ENCODE results near the gene EDNRB.
A peak's percentile ranks its signal among the peaks of the same experiment; 100 is the strongest.
"Not testable (repeated sequence)": the region's sequence is repeated elsewhere in the genome, so short reads cannot be mapped to it uniquely, and the experiment has no call there.

The EDNRB gene

GRCh38 chr13:77896536-77896935, 22.1 kb downstream of the EDNRB start:
- no peak for DNase-seq (ENCODE audit: low spot score)

- DNase-seq (ENCODE audit: low spot score), result no peak
Measured at GRCh38 chr13:77894743-77895142, 23.9 kb downstream of the EDNRB start.

GRCh38 chr13:77893066-77893465, 25.6 kb downstream of the EDNRB start:
- DNase-seq (ENCODE audit: low spot score), result no peak

GRCh38 chr13:77892491-77892890, 26.1 kb downstream of the EDNRB start:
- no peak for DNase-seq (ENCODE audit: low spot score)

GRCh38 chr13:77891486-77891885, 27.1 kb downstream of the EDNRB start:
- DNase-seq (ENCODE audit: low spot score), result no peak

GRCh38 chr13:77891041-77891440, 27.6 kb downstream of the EDNRB start:
- no peak for DNase-seq (ENCODE audit: low spot score)

- DNase-seq (ENCODE audit: low spot score), result no peak
Measured at GRCh38 chr13:77883328-77883727, 35.3 kb downstream of the EDNRB start.

GRCh38 chr13:77878190-77878589, 40.4 kb downstream of the EDNRB start:
- DNase-seq (ENCODE audit: low spot score), result no peak

GRCh38 chr13:77876176-77876575, 42.5 kb downstream of the EDNRB start:
- no peak for DNase-seq (ENCODE audit: low spot score)

GRCh38 chr13:77874406-77874805, 44.2 kb downstream of the EDNRB start:
- no peak for DNase-seq (ENCODE audit: low spot score)

- DNase-seq (ENCODE audit: low spot score), result no peak
Measured at GRCh38 chr13:77872995-77873394, 45.6 kb downstream of the EDNRB start.

GRCh38 chr13:77871596-77871995, 47.0 kb downstream of the EDNRB start:
- no peak for DNase-seq (ENCODE audit: low spot score)

GRCh38 chr13:77868717-77869116, 49.9 kb downstream of the EDNRB start:
- DNase-seq (ENCODE audit: low spot score), result no peak

- no peak for DNase-seq (ENCODE audit: low spot score)
Measured at GRCh38 chr13:77866971-77867370, 51.7 kb downstream of the EDNRB start.

GRCh38 chr13:77865622-77866021, 53.0 kb downstream of the EDNRB start:
- no peak for DNase-seq (ENCODE audit: low spot score)

- DNase-seq (ENCODE audit: low spot score), result no peak
Measured at GRCh38 chr13:77863144-77863543, 55.5 kb downstream of the EDNRB start.

- no peak for DNase-seq (ENCODE audit: low spot score)
Measured at GRCh38 chr13:77861741-77862140, 56.9 kb downstream of the EDNRB start.

GRCh38 chr13:77860507-77860981, 58.1 kb downstream of the EDNRB start:
- DNase-seq (ENCODE audit: low spot score), result no peak

- no peak for DNase-seq (ENCODE audit: low spot score)
Measured at GRCh38 chr13:77859450-77859849, 59.2 kb downstream of the EDNRB start.

- no peak for DNase-seq (ENCODE audit: low spot score)
Measured at GRCh38 chr13:77857531-77858209, 61.0 kb downstream of the EDNRB start.

GRCh38 chr13:77853703-77854102, 64.9 kb downstream of the EDNRB start:
- peak; percentile 17 for DNase-seq (ENCODE audit: low spot score)

GRCh38 chr13:77848050-77848449, 70.6 kb downstream of the EDNRB start:
- not testable (repeated sequence) for DNase-seq (ENCODE audit: low spot score)

GRCh38 chr13:77846173-77846572, 72.5 kb downstream of the EDNRB start:
- no peak for DNase-seq (ENCODE audit: low spot score)
